ENCODE results near the gene ANKRD44. TPM values are rescaled to one million over a fixed set of nuclear protein-coding genes. Genes with fewer than 3 reads are reported as not detected.
"Not testable (repeated sequence)": the region's sequence is repeated elsewhere in the genome, so short reads cannot be mapped to it uniquely, and the experiment has no call there.

Gene ANKRD44
- total RNA-seq, 4 donors from 2014 or later = 11.0 to 25.8 (median 23.9) TPM

- H3K27ac ChIP-seq = no peak overlapping the region
- intact Hi-C loops (cut with DNase I) = no loop called here
- H3K9me3 ChIP-seq = no peaks in the 10 kb centered on the region
- WGBS, 2 donors = 70 to 71% methylated on average over 5 of the region's 5 CpGs
- no peak for TF ChIP-seq CTCF (IDR thresholded peaks at IDR 0.05)
- no peak for TF ChIP-seq POLR2A (IDR thresholded peaks at IDR 0.05)
- no peak for DNase-seq
- H3K27me3 ChIP-seq = no peaks in the 10 kb centered on the region
- H3K4me1 ChIP-seq = no peaks in the 10 kb centered on the region
- H3K36me3 ChIP-seq = no peaks in the 10 kb centered on the region
- H3K4me3 ChIP-seq (replicated peaks in 1 of 3) = no peak overlapping the region
These were observed 17.1 kb downstream of the ANKRD44 start for GRCh38 chr2:197293252-197294007.

GRCh38 chr2:197292619-197293018 lies 18.0 kb downstream of the ANKRD44 start:
- Histone ChIP-seq H3K9me3 (no peaks in the 10 kb centered on the region), H3K27me3 (no peaks in the 10 kb centered on the region), H3K36me3 (no peaks in the 10 kb centered on the region), H3K4me3 (replicated peaks in 1 of 3) (no peak overlapping the region), H3K4me1 (no peaks in the 10 kb centered on the region), H3K27ac (no peak overlapping the region)
- WGBS, 2 donors = 94 to 98% methylated on average over 2 of the region's 2 CpGs
- no peak for DNase-seq
- intact Hi-C loops (cut with DNase I) = no loop called here
- TF ChIP-seq POLR2A (IDR thresholded peaks at IDR 0.05) (no peak), CTCF (IDR thresholded peaks at IDR 0.05) (no peak)

GRCh38 chr2:197287596-197287932 lies 23.0 kb downstream of the ANKRD44 start:
- H3K27ac ChIP-seq; H3K27me3 ChIP-seq; H3K4me1 ChIP-seq; H3K36me3 ChIP-seq; H3K4me3 ChIP-seq (replicated peaks in 1 of 3); DNase-seq; H3K9me3 ChIP-seq; intact Hi-C loops (cut with DNase I): not testable (repeated sequence)
- 92 to 96% methylated on average over 7 of the region's 7 CpGs for WGBS, 2 donors

DNA sequence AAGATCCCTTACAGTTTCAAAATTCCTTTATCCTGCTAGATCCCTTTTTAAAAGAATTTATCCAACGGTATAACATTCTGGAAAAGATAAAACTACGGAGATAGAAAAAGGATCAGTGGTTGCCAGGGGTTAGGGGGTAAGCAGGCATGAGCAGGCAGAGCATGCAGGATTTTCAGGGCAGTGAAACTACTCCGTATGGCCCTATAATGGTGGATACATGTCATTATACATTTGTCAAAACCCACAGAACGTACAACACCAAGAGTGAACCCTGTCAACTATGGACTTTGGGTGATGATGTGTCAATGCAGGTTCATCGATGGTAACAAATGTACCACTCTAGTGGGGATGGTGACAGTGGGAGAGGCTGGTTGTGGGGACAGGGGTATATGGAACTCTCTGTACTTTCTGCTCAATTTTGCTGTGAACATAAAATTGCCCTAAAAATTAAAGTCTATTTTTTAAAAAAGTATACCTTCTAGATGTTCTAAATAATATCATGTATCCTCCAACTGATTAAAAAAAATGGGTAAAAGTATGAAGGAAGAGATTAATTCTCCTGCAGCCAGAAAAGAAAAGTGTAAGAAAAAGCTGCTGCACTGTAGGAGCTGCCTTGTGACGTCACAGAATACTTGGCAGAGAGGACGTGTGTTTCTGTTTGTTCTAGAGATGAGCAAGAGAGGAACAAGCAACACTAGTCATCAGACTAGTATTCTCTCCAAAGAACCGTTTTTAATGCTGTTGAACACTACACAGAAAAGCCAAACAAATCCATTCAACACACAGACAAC lies 23.6 kb downstream of the ANKRD44 start:
- no peaks in the 10 kb centered on the region for H3K4me1 ChIP-seq
- H3K36me3 ChIP-seq = no peaks in the 10 kb centered on the region
- no peak overlapping the region for H3K4me3 ChIP-seq (replicated peaks in 1 of 3)
- DNase-seq = peak; percentile 35 to 55
- H3K27ac ChIP-seq = no peak overlapping the region
- no peaks in the 10 kb centered on the region for H3K9me3 ChIP-seq
- no peak for TF ChIP-seq POLR2A (IDR thresholded peaks at IDR 0.05)
- no peak for TF ChIP-seq CTCF (IDR thresholded peaks at IDR 0.05)
- intact Hi-C loops (cut with DNase I) = no loop called here
- WGBS, 2 donors = 61 to 63% methylated on average over 8 of the region's 8 CpGs
- H3K27me3 ChIP-seq = no peaks in the 10 kb centered on the region

DNA sequence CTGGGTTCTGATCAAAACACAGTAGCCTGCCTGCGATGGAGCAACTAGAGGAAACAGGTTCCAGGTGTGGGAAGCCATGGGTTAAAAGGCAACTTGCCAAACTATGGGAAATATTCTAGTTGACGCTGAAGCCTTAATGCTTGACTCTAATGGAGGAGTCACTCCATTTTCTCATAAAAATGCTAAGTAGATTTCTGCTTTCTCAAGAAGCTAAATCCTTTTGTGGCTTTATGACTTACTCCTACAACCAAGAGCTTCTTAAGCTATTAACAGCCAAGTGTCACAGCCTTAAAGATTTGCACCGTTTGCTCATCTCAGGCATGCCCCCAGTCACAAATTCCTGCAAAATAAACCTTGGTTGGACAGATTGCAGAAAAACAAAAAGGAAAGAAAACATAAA lies 25.2 kb downstream of the ANKRD44 start:
- no peak for TF ChIP-seq CTCF (IDR thresholded peaks at IDR 0.05)
- TF ChIP-seq POLR2A (IDR thresholded peaks at IDR 0.05) = no peak
- no peaks in the 10 kb centered on the region for H3K27me3 ChIP-seq
- no peak for DNase-seq
- no peaks in the 10 kb centered on the region for H3K4me1 ChIP-seq
- no peaks in the 10 kb centered on the region for H3K36me3 ChIP-seq
- H3K9me3 ChIP-seq = no peaks in the 10 kb centered on the region
- WGBS, 2 donors = 80 to 82% methylated on average over 3 of the region's 3 CpGs
- H3K27ac ChIP-seq = no peak overlapping the region
- no peak overlapping the region for H3K4me3 ChIP-seq (replicated peaks in 1 of 3)
- intact Hi-C loops (cut with DNase I) = no loop called here
